NT2/D1 (cell line): ENCODE results near the gene GRID2IP.

ENCODE experiments used
- SUZ12 ChIP-seq: IDR thresholded peaks from 2 replicates; pipeline ENCODE4 v1.6.1; 2011; ENCODE audit not compliant: insufficient read length, insufficient read depth; ENCODE audit errors: extremely low read depth
- YY1 ChIP-seq: IDR thresholded peaks from 2 replicates; pipeline ENCODE4 v1.6.1; 2011; ENCODE audit not compliant: insufficient read length, insufficient read depth
- ZNF274 ChIP-seq: IDR thresholded peaks from 2 replicates; pipeline ENCODE4 v1.6.1; 2011; ENCODE audit warnings: mild to moderate bottlenecking, low read depth, low read length

GRCh38 chr7:6500691-6501090 lies 50.6 kb downstream of the GRID2IP start:
- TF ChIP-seq ZNF274 (no peak), SUZ12 (no peak), YY1 (no peak)
